GM12875 (cell line): ENCODE measurements around the gene ANKRD28.

Experiments used
- H3K4me3 ChIP-seq: one replicate; pipeline ENCODE4 v1.5.1; 2011; ENCODE audit warnings: low read depth, low read length, control low read depth
- TF ChIP-seq, protein P1 (sequence below): IDR thresholded peaks from 2 replicates; pipeline ENCODE4 v1.5.1; 2011; ENCODE audit warnings: low read depth, mild to moderate bottlenecking, control low read depth, inconsistent platforms, low read length, moderate library complexity, borderline replicate concordance; ENCODE audit not compliant: insufficient read depth

Gene ANKRD28

DNA sequence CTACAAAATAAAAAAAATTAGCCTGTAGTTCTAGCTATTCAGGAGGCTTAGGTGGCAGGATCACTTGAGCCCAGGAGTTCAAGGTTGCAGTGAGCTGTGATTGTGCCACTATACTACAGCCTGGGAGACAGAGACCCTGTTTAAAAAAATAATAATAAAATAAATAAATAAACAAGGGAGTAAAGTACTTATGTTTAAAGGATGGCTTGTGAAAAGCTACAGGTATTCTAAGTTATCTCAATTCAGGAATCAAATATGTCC, 74.2 kb downstream of the ANKRD28 start:
- TF ChIP-seq, protein P1, sequence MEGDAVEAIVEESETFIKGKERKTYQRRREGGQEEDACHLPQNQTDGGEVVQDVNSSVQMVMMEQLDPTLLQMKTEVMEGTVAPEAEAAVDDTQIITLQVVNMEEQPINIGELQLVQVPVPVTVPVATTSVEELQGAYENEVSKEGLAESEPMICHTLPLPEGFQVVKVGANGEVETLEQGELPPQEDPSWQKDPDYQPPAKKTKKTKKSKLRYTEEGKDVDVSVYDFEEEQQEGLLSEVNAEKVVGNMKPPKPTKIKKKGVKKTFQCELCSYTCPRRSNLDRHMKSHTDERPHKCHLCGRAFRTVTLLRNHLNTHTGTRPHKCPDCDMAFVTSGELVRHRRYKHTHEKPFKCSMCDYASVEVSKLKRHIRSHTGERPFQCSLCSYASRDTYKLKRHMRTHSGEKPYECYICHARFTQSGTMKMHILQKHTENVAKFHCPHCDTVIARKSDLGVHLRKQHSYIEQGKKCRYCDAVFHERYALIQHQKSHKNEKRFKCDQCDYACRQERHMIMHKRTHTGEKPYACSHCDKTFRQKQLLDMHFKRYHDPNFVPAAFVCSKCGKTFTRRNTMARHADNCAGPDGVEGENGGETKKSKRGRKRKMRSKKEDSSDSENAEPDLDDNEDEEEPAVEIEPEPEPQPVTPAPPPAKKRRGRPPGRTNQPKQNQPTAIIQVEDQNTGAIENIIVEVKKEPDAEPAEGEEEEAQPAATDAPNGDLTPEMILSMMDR = no peak
- no peak overlapping the region for H3K4me3 ChIP-seq

DNA sequence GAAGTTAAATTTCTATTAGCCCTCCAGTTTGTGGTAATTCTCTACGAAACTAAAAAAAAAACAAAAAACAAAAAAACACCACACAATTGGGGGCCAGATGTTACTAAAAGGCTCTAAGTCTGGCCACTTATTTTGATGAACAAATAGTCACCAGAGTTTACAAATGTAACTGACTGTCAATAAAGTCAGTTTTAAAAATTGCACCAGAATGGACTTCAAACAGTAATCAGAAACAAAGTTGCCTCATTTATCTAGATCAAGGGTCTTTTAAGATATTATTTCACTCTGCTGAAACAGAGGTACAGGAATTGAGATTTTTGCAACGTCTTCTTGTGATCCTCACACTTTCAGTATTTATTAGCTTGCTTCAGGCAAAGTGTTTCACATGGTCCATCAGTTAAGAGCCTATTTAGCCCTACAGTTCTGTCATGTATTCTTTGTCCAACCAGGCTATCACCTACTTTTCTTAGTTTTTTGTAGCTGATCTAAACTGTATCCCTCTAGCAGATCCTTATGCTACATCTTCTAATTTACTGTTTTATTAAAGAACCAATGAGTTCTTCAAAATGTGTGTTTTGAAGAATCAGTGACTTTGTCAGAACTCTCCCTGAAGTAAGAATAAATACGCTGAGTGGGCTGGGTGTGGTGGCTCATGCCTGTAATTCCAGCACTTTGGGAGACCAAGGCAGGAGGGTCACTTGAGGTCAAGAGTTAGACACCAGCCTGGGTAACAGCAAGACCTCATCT, 74.7 kb downstream of the ANKRD28 start:
- H3K4me3 ChIP-seq = no peak overlapping the region
- TF ChIP-seq, protein P1 = no peak

- TF ChIP-seq, protein P1 = no peak
- no peak overlapping the region for H3K4me3 ChIP-seq
Measured at GRCh38 chr3:15716178-15716577, 81.6 kb downstream of the ANKRD28 start.

- no peak overlapping the region for H3K4me3 ChIP-seq
- TF ChIP-seq, protein P1 = no peak
Measured at GRCh38 chr3:15714448-15714847, 83.3 kb downstream of the ANKRD28 start.

DNA sequence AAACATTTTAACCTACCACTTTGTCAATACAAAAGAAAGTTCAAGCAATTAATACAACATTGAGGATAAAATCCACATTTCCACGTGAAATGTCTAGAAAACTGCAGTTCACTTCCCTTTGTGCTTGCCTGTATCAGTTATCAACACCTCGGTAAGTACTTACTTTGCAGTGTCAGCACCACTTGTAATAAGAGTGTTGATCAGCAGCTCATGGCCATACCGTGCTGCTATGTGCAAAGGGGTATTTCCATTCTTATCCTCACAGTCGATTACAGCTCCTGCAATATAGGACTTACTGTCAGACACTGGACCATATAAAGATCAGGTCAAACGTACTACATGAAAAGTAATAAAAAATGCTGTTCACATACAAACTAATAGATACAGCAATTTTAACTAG, 84.4 kb downstream of the ANKRD28 start:
- TF ChIP-seq, protein P1 = no peak
- H3K4me3 ChIP-seq = no peak overlapping the region

- no peak overlapping the region for H3K4me3 ChIP-seq
- TF ChIP-seq, protein P1 = no peak
Measured at GRCh38 chr3:15711281-15711680, 86.5 kb downstream of the ANKRD28 start.

DNA sequence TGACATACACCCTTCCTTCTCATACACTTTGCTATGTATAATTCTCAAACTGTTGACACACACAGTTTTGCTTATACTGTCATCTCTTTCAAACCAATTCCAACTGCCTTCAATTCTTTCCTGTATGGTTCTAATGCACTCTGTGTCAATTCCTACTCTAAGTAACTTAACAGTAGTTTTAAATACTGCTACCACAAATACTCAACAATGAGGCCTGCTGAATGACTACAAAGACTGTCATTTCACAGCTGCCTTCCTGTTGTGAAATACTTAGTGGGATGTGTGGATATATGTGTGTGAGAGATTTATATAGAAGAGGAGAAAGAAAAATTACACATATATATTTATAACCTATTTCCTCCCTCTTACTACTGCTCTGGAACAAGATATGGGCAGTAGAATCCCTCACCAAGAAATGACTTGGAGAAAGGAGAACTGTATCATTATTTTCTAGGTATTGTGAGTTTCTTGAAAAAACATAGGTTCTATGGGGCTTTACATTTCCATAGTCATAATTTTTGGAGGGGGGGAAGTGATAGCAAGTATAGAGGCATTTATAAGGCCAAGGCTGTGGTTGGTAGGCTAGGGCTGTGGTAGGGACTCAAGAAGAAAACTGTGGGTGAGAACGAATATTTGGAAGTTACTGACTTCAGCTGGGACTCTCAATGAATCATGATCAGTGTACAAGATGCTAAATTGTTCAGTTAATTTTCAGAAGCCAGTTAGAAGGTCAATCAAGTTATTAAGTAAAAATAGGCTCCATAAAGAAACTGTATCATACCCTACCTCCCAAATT, 88.7 kb downstream of the ANKRD28 start:
- H3K4me3 ChIP-seq = no peak overlapping the region
- TF ChIP-seq, protein P1 = no peak
